Subcutaneous adipose tissue (tissue), 4 donors: ENCODE results near the gene COL25A1. TPM values are rescaled to one million over a fixed set of nuclear protein-coding genes. Genes with fewer than 3 reads are reported as not detected.

Experiments used
- CTCF ChIP-seq: fragments of 450-650 bp; IDR thresholded peaks from one replicate; pipeline ENCODE4 v1.5.1; 2016; ENCODE audit warnings: low read depth, mild to moderate bottlenecking, control low read depth, antibody characterized with exemption, moderate library complexity
- total RNA-seq, 4 donors: library from RNA; depleted of rRNA; stranded (reverse); fragments of >200 nt; gene quantifications; one replicate each; pipeline ENCODE4 v1.1.0, GENCODE V29; 2016

Gene COL25A1
- total RNA-seq, 4 donors from 2014 or later, result 4.9 to 12.9 (median 10.1) TPM

- no peak for TF ChIP-seq CTCF
These were observed 471.2 kb downstream of the COL25A1 start for GRCh38 chr4:108831291-108831690.

DNA sequence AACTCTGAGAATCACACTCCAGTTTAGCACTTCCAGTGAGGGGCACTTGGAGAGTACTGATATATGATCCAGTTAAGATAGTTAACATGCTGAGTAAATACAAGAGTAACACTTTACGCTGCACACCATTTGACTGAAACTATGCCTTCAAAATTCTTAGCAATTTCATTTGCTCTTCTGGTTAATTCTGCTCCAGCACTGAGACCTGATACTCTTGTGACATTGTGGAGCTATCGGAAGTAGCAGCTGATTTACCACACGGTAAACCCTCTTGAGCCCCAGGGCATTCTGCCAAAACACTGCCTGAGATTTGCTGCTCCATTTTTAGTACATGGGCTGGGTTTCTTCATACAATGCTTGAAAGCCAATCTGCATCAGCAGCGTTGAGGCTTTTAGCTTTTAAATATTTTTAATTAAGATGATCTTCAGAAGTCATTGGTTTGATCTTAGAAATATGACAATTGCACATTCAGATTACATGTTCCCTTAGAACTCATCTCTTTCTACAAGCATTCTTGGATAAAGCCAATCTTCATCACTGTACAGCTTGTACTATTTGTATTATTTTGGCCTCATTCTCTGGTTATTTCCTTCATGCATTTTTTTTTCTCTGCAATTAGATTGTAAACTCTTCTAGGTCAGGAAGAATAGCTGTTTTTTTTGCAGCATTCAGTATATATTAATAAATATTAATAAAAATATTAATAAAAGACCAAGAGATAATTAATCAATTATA is 471.8 kb downstream of the COL25A1 start:
- no peak for TF ChIP-seq CTCF

DNA sequence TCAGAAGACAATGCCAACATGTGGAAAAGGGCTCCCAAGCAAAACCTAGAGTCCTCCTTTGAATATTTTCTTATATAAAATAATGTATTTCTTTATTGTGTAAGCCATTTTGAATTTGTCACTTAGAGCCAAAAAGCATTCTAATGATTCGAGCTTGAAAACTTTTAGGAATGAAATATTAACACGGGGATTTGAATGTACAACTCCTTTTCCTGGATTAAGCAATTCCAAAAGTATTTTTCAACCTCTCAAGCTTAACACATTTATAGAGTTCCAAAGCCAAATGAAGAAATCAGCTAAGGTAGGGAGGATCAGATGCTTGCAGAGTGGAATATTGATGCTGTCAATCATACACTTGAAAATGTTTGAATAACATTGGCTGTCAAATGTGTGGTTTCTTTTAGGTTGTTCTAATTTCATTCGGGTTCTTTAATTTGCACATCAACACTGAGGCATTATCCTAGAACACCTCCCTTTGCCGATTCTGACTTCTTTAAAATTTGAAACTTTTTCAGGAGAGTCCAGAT is 472.4 kb downstream of the COL25A1 start:
- no peak for TF ChIP-seq CTCF

DNA sequence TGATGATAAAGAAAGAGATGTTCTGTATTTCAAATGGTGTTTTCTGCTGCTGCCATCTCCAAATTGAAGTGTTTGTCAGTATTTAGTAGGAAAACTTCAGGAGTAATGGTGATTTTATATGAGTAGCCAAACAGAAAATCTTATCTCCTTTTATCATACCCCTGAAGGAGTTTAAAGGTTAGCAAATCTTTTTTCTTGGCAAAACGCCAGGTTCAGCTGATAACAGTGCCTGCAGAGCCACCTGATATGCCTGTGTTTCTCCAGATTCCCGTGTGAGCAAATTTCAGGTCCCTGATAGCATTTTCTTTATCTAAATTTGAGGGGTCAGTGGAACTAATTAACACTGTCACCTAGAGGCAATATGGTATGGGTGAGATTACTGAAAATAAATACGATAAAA is 473.8 kb downstream of the COL25A1 start:
- TF ChIP-seq CTCF, result no peak

GRCh38 chr4:108825737-108826136 is 476.7 kb downstream of the COL25A1 start:
- no peak for TF ChIP-seq CTCF

- no peak for TF ChIP-seq CTCF
These were observed 481.0 kb downstream of the COL25A1 start for GRCh38 chr4:108821351-108821930.

- no peak for TF ChIP-seq CTCF
These were observed 481.7 kb downstream of the COL25A1 start for GRCh38 chr4:108820492-108821350.
